ENCODE measurements around the gene MBNL1.

Gene MBNL1

DNA sequence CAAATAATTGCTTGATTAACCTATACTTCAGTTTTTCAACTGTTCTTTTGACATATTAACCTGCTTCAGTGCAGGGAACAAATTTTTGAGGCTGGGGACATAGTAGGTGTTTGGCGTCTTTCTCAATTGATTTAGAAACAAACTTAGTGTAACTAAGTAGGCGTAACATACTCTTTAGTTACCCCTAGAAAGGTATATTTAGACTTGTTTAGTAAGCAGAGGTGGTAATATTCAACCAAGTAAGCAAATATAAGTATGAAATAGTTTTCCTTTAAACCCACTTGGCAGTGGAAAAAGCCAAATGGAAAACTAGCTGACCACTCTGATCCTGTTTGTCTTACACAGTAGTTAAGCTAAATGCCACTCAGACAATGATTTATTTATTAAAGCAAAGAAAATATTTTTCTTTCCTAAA lies 113.2 kb downstream of the MBNL1 start:
- ChIA-PET CTCF (no interaction called here), POLR2A (interaction anchor here (0.8 to 0.9 kb wide), 2 partner anchors 14 to 114 kb away, joined by 3 read pairs; partner anchors contain the start of gene MBNL1)
- no peak for TF ChIP-seq FOXK2 (IDR thresholded peaks at IDR 0.05)
- TF ChIP-seq, protein P1, sequence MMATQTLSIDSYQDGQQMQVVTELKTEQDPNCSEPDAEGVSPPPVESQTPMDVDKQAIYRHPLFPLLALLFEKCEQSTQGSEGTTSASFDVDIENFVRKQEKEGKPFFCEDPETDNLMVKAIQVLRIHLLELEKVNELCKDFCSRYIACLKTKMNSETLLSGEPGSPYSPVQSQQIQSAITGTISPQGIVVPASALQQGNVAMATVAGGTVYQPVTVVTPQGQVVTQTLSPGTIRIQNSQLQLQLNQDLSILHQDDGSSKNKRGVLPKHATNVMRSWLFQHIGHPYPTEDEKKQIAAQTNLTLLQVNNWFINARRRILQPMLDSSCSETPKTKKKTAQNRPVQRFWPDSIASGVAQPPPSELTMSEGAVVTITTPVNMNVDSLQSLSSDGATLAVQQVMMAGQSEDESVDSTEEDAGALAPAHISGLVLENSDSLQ (IDR thresholded peaks at IDR 0.05): peak; percentile 72
- DNase-seq (ENCODE audit: extremely low spot score): no peak

DNA sequence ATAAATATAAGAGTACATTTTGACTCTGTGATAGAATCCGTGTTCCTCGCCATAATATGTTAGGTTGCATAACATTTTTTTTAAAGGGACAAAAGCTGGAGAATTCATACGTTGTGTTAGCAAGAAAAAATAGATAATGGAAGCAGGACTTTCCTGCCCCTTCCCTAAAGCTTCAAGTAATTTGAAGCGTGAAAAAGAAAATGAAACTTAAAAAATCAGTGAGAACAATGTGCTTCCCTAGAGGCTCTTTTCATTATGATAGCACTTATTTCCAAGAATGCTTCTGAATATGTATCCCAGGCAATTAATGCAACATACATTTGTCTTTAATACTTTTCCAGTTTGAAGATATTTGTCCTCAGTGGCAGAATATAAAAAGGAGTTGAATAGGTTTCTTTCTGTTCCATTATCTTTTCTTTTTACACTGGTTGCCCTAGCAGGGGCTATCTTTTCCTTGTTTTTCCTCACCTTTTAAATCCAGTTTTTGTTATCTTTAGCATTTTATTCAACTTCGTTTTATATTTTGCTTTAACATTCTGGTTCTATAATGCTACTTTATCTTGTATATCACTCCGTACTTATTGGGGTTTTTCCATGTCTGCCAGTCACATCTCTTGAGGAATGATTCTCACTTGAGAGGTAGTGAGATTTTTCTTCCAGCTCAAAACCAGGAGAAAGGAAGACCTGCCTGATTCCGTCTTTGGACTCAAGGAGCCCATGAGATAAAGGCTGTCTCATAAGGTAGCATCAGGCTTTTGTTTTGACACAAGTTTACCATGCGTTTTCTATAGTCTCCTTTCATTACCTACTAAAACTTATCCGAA lies 113.8 kb downstream of the MBNL1 start:
- no peak for DNase-seq (ENCODE audit: extremely low spot score)
- TF ChIP-seq SUZ12 (IDR thresholded peaks at IDR 0.05) (no peak), ELF4 (IDR thresholded peaks at IDR 0.05) (no peak), NFRKB (IDR thresholded peaks at IDR 0.05) (no peak), FOXK2 (IDR thresholded peaks at IDR 0.05) (no peak), FOXM1 (IDR thresholded peaks at IDR 0.05; ENCODE audit: borderline replicate concordance) (no peak), TARDBP (IDR thresholded peaks at IDR 0.05) (no peak), BHLHE40 (IDR thresholded peaks at IDR 0.05; ENCODE audit: borderline replicate concordance) (no peak), LEF1 (IDR thresholded peaks at IDR 0.05; ENCODE audit: borderline replicate concordance) (no peak), FOXA1 (IDR thresholded peaks at IDR 0.05) (no peak), ZNF384 (IDR thresholded peaks at IDR 0.05) (no peak), CTBP1 (IDR thresholded peaks at IDR 0.05; ENCODE audit: borderline replicate concordance) (no peak), ARNT (IDR thresholded peaks at IDR 0.05) (no peak), HDGF (IDR thresholded peaks at IDR 0.05; ENCODE audit: borderline replicate concordance) (no peak), SP1 (IDR thresholded peaks at IDR 0.05) (no peak), L3MBTL2 (conservative IDR thresholded peaks at IDR 0.05) (no peak)
- TF ChIP-seq, protein P1 (IDR thresholded peaks at IDR 0.05): no peak
- ChIA-PET CTCF (interaction anchor here (0.5 kb wide), 1 partner anchor 10 kb away, joined by 10 read pairs; no protein-coding TSS in a partner anchor), POLR2A (interaction anchor here (0.9 kb wide), 1 partner anchor 13 kb away, joined by 3 read pairs; no protein-coding TSS in a partner anchor)

DNA sequence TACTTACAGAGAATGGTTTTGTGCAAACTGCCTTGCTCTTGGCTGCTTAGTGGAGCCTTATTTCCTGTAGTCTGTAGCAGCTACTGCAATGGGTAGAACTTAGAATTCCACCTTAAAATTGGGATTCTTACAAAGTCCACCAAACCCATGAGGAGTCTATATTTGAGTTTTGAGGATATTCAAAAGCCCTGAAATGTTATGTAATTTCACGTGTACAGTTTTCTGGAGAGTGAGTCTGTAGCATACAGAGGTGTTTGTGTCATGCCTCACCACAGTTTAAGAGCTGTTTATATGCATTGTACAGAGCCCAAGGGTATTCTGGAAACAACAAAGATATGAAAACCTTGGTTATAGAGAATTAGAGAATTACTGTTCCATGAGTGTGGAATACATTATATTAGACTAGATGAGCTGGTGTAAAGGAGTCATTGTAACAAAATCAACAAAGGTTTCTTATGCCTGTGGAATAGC lies 114.4 kb downstream of the MBNL1 start:
- TF ChIP-seq ZNF384 (IDR thresholded peaks at IDR 0.05) (no peak), FOXA1 (IDR thresholded peaks at IDR 0.05) (no peak), ELF4 (IDR thresholded peaks at IDR 0.05) (no peak), LEF1 (IDR thresholded peaks at IDR 0.05; ENCODE audit: borderline replicate concordance) (no peak), L3MBTL2 (conservative IDR thresholded peaks at IDR 0.05) (no peak), BHLHE40 (IDR thresholded peaks at IDR 0.05; ENCODE audit: borderline replicate concordance) (no peak), CTBP1 (IDR thresholded peaks at IDR 0.05; ENCODE audit: borderline replicate concordance) (no peak), FOXM1 (IDR thresholded peaks at IDR 0.05; ENCODE audit: borderline replicate concordance) (no peak), SUZ12 (IDR thresholded peaks at IDR 0.05) (no peak), HDGF (IDR thresholded peaks at IDR 0.05; ENCODE audit: borderline replicate concordance) (no peak), TARDBP (IDR thresholded peaks at IDR 0.05) (no peak), NFRKB (IDR thresholded peaks at IDR 0.05) (no peak), ARNT (IDR thresholded peaks at IDR 0.05) (no peak), SP1 (IDR thresholded peaks at IDR 0.05) (no peak), FOXK2 (IDR thresholded peaks at IDR 0.05) (no peak)
- TF ChIP-seq, protein P1 (IDR thresholded peaks at IDR 0.05): no peak
- ChIA-PET POLR2A (no interaction called here), CTCF (interaction anchor here (0.5 to 0.9 kb wide), 2 partner anchors 10 to 62 kb away, joined by 3 to 10 read pairs; no protein-coding TSS in a partner anchor)
- DNase-seq (ENCODE audit: extremely low spot score): no peak

DNA sequence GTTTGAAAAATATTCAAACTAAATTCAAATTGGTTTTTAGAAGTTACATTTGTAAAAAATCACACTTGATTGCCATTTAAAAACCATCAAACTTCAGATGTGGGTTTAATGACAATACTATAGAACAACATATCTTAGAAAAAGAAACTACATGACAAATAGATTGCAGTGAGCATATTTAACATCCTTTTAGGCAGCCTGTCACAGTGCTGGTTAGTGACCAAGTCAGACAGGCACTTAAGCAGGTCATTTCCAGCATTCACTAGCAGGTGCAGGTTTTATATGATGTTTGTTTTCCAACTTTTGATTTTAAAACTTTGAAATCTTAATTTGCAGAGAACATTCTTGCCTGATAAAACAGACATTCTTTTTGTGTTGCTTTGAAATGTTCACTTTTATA lies 115.7 kb downstream of the MBNL1 start:
- ChIA-PET CTCF (no interaction called here), POLR2A (no interaction called here)
- no peak for TF ChIP-seq ZNF384 (IDR thresholded peaks at IDR 0.05)
- no peak for TF ChIP-seq TARDBP (IDR thresholded peaks at IDR 0.05)
- TF ChIP-seq FOXK2 (IDR thresholded peaks at IDR 0.05): no peak
- TF ChIP-seq HDGF (IDR thresholded peaks at IDR 0.05; ENCODE audit: borderline replicate concordance): no peak
- no peak for TF ChIP-seq FOXM1 (IDR thresholded peaks at IDR 0.05; ENCODE audit: borderline replicate concordance)
- TF ChIP-seq FOXA1 (IDR thresholded peaks at IDR 0.05): no peak
- no peak for TF ChIP-seq BHLHE40 (IDR thresholded peaks at IDR 0.05; ENCODE audit: borderline replicate concordance)
- no peak for TF ChIP-seq SUZ12 (IDR thresholded peaks at IDR 0.05)
- no peak for TF ChIP-seq CTBP1 (IDR thresholded peaks at IDR 0.05; ENCODE audit: borderline replicate concordance)
- TF ChIP-seq SP1 (IDR thresholded peaks at IDR 0.05): no peak
- no peak for TF ChIP-seq L3MBTL2 (conservative IDR thresholded peaks at IDR 0.05)
- no peak for TF ChIP-seq ELF4 (IDR thresholded peaks at IDR 0.05)
- no peak for DNase-seq (ENCODE audit: extremely low spot score)

DNA sequence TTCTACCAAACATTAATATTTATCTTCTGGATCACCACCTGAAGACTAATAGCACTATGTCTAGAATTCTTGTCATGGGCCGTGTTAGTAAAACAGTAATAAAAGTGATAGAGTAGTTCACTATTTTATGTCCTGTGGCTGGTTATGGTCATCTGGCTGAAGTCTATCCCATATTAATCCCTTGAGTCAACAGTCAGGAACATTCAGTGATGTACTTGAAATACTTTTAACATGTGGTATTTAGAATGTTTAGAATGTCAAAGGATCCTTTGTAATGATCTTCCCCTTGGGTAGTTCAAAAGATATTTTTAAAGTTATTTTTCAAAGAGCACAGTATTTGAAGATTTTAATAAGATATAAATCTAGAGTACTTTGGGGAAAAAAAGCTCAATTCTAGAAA lies 117.0 kb downstream of the MBNL1 start:
- ChIA-PET POLR2A (no interaction called here), CTCF (no interaction called here)
- DNase-seq (ENCODE audit: extremely low spot score): no peak
- TF ChIP-seq CTBP1 (IDR thresholded peaks at IDR 0.05; ENCODE audit: borderline replicate concordance) (peak; percentile 42; the same call in 1 of the 2 replicates), TARDBP (IDR thresholded peaks at IDR 0.05) (no peak), HDGF (IDR thresholded peaks at IDR 0.05; ENCODE audit: borderline replicate concordance) (no peak)
- TF ChIP-seq, protein P1 (IDR thresholded peaks at IDR 0.05): peak; percentile 78

All from HEK293T (cell line).